Measurements from ENCODE around the gene PDS5B.
"Not testable (repeated sequence)": the region's sequence is repeated elsewhere in the genome, so short reads cannot be mapped to it uniquely, and the experiment has no call there.

Gene PDS5B

DNA sequence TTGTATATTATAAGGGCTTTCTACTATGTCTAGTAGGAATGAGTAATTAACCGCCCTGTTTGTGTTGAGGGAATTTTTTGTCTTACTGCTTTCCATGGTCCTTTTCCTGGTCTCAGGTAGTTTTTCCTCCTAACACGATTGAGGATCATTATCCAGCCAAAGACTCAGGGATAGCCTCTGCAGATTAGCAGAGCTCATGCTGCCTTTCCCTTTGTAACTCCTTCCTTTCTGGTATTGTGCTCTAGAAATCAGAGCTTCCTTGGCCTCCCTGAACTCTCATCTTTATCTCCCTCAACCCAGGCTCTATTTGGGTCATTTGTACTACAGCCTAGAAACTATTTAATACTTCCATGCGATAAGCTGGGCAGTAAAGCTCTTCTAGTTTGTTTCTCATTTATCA lies 142.1 kb downstream of the PDS5B start:
- DNase-seq (ENCODE audit: low spot score), result no peak

DNA sequence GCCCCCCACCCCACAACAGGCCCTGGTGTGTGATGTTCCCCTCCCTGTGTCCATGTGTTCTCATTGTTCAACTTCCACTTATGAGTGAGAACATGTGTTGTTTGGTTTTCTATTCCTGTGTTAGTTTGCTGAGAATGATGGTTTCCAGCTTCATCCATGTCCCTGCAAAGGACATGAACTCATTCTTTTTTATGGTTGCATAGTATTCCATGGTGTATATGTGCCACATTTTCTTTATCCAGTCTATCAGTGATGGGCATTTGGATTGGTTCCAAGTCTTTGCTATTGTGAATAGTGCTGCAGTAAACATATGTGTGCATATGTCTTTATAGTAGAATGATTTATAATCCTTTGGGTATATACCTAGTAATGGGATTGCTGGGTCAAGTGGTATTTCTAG lies 142.8 kb downstream of the PDS5B start:
- not testable (repeated sequence) for DNase-seq (ENCODE audit: low spot score)

DNA sequence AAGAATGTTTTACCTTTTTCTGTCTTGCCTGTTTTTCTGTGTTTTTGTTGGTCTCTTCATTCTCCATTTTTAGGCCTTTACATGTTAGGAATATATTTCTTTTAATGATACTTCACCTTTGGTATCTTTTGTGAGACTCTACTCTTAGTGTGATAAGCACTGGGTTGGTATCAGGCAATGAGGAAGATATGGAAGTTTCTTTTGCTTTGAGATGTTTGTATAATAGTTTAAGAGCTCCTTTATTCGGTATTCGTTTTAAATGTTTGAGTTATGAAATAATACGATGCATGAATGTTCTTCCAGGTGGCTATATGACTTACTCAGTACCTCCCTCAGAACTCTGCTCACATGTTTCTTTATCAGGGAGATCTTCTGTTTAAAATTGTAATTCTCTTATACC lies 144.8 kb downstream of the PDS5B start:
- no peak for DNase-seq (ENCODE audit: low spot score)

DNA sequence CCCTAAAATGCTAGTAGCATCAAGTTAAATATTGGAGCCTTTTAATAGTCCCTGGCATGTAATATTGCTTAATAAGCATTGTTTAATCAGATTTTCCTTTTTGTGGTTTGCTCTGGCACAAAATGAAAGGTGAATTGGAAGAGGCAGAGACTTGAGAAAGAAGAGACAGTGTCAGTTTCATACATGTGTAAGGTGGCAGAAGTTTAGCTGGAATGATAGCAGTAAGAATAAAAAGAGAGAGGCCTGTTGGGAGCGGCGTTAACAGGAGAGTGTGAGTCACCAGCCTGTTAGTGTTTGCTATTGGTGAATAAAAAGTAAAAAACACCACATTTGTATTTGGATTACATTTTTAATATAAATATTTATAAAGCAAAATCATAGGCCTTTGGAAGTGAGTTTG lies 145.3 kb downstream of the PDS5B start:
- no peak for DNase-seq (ENCODE audit: low spot score)

- DNase-seq (ENCODE audit: low spot score), result no peak
These were observed 147.4 kb downstream of the PDS5B start for GRCh38 chr13:32733690-32734089.

- DNase-seq (ENCODE audit: low spot score), result no peak
These were observed 148.3 kb downstream of the PDS5B start for GRCh38 chr13:32734511-32734910.

DNA sequence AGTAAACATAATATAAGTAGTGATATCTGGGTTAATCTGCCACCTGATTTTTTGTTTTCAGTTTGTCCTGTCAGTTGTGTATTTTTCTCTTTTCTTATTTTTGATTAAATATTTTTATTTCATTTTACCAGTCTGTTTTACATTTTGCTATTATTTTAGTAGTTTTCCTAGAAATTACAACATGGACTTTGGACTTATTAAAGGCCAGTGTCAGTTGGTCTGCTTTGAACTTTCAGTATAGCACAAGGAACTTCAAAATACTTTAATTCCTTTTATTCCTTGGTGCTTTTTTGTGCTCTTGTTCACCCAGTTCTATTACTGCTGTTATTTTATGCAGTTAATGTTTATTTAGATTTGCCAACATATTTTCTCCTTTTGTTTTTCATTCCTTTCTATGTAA lies 149.6 kb downstream of the PDS5B start:
- no peak for DNase-seq (ENCODE audit: low spot score)

GRCh38 chr13:32736648-32737047 lies 150.4 kb downstream of the PDS5B start:
- no peak for DNase-seq (ENCODE audit: low spot score)

- peak; percentile 20 for DNase-seq (ENCODE audit: low spot score)
These were observed 150.9 kb downstream of the PDS5B start for GRCh38 chr13:32737111-32737571.

DNA sequence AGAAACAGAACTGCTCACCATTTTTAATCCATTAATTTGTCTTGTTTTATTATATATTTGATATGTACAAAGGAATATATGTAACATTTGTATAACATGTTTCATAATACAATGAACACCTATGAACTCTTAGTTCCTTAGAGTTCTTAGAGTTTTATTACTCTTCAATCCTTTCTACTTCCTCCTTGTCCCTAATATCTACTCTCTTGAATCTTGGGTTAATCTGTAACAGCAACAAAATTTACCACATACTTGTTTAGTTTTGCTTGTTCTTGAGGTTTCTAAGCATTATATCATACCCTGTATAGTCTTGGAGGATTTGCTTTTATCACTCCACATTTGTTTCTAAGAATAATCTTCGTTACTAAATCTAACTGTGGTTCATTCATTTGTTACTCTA lies 151.4 kb downstream of the PDS5B start:
- no peak for DNase-seq (ENCODE audit: low spot score)

DNA sequence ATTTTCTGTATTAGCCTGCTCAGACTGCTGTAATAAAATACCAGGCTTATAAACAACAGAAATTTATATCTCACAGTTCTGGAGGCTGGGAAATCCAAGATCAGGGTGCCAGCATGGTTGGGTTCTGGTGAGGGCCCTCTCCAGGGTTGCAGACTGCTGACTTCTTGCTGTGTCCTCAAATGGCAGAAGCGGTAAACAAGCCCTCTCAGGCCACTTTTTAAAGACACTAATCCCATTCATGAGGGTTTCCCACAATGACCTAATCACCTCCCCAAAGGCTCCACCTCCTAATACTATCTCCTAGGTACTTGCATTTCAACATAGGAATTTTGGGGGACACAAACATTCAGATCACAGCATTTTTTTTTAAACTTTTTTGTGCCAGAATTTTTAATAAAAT lies 159.3 kb downstream of the PDS5B start:
- DNase-seq (ENCODE audit: low spot score), result no peak

DNA sequence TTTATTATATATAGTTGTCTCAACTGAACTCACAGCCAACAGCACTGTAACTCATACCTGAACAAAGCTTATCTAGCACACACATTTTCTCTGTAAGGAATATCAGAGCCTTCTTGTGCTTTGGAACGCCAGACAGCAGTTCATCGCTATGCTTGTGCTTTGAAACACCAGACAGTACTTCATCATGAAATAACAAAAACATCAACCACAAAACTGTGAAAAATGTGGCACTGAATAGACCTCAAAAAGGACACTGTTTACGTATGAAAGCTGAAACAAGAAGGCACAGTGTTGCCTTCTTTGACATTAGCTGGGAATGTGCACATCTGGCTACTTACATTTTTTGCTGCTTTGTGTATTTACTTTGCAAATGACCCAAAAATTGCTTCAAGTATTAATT lies 160.2 kb downstream of the PDS5B start:
- DNase-seq (ENCODE audit: low spot score), result no peak

GRCh38 chr13:32748305-32748704 lies 162.1 kb downstream of the PDS5B start:
- no peak for DNase-seq (ENCODE audit: low spot score)

- no peak for DNase-seq (ENCODE audit: low spot score)
These were observed 165.1 kb downstream of the PDS5B start for GRCh38 chr13:32751340-32751739.

- no peak for DNase-seq (ENCODE audit: low spot score)
These were observed 166.1 kb downstream of the PDS5B start for GRCh38 chr13:32752311-32752710.

GRCh38 chr13:32752997-32753606 lies 166.8 kb downstream of the PDS5B start:
- no peak for DNase-seq (ENCODE audit: low spot score)

- no peak for DNase-seq (ENCODE audit: low spot score)
These were observed 167.9 kb downstream of the PDS5B start for GRCh38 chr13:32754179-32754578.

DNA sequence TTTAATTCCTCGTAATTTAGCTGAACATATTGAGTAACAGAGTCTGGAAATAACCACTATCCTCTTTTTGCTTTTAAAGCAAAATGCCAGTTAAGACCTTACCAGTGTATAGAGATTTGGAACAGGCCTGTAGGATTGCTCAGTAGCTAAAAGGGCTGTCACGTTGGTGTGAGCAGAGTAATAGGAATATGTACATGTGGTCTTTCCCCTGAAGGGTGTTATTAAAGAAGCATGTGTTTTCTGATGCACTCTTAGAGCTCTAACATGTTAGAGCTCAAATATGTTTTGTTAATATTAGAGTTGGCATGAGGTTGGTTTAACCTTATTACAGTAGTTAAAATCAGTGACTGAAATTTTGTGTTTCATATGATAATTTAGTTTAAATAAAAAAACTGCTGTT lies 172.9 kb downstream of the PDS5B start:
- DNase-seq (ENCODE audit: low spot score), result no peak

- no peak for DNase-seq (ENCODE audit: low spot score)
These were observed 175.2 kb downstream of the PDS5B start for GRCh38 chr13:32761472-32761871.

DNA sequence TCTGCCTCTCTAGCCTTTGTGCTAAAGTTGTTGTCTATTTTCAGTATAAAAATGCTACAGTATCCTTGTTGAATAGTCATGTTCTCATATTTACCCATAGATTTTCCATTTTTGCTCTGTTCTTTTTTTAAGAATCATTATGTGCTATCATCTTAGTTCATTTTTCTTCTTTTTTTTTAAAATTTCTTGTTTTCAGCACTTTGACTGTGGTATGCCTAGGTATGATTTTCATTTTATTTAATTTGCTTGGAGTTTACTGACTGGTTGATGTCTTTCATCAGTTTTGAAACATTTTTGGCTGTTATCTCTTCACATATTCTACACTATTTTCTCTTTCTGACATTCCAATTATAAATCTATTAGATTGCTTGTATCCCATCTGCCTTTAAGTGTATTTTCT lies 192.9 kb downstream of the PDS5B start:
- no peak for DNase-seq (ENCODE audit: low spot score)

GRCh38 chr13:32781906-32782305 lies 195.7 kb downstream of the PDS5B start:
- no peak for DNase-seq (ENCODE audit: low spot score)

GRCh38 chr13:32783067-32783466 lies 196.8 kb downstream of the PDS5B start:
- DNase-seq (ENCODE audit: low spot score), result peak; percentile 43

DNA sequence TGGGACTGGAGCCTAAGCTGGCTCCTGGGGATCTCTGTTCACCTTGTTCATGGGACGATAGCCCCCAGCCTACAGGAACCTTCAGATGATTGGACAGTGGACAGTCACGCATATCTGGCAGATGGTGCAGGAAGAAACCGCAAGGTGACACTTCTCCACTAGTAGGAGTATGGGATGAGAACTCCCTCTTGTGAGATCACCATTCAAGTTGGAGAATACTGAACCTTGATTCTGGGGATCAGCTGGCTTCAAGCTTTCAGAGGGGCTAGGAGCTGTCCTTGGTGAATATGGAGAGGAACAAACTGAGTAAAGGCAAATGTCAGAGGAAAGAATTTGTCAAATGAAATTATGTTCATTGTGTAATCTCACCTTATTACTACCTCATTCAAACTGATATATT lies 204.5 kb downstream of the PDS5B start:
- no peak for DNase-seq (ENCODE audit: low spot score)

- DNase-seq (ENCODE audit: low spot score), result peak; percentile 45
These were observed 205.4 kb downstream of the PDS5B start for GRCh38 chr13:32791545-32792172.

Data from CD4-positive, alpha-beta T cell treated with Interleukin-6 at 100 ng/mL for 8 hours (primary cell).